ENCODE results near the gene SGK2. TPM values are rescaled to one million over a fixed set of nuclear protein-coding genes. Genes with fewer than 3 reads are reported as not detected.

Gene SGK2
- total RNA-seq, 2 donors from 2014 or later: 14.3 to 21.4 TPM

GRCh38 chr20:43579861-43580793 lies 21.3 kb downstream of the SGK2 start:
- 67 to 69% methylated on average over 7 of the region's 7 CpGs for whole genome bisulfite sequencing, 2 donors
- Histone ChIP-seq H3K4me1 (peaks cover 18% of the 10 kb centered on the region), H3K36me3 (replicated peaks in 1 of 2; ENCODE audit: insufficient read depth in 1 of 2, low read depth in 2 of 2) (peaks cover 0 to 5% of the 10 kb centered on the region in 2 donors), H3K27ac (peak overlapping the region in 1 of 4 donors; percentile 2), H3K27me3 (no peaks in the 10 kb centered on the region), H3K4me3 (no peak overlapping the region), H3K9me3 (no peaks in the 10 kb centered on the region)
- no peak for DNase-seq
- TF ChIP-seq CTCF (IDR thresholded peaks at IDR 0.05) (no peak), POLR2A (IDR thresholded peaks at IDR 0.05) (no peak)
- intact Hi-C loops (cut with DNase I): no loop called here
- no peak for ATAC-seq

GRCh38 chr20:43583133-43583864 lies 24.5 kb downstream of the SGK2 start:
- DNase-seq: no peak
- no peak for TF ChIP-seq POLR2A (IDR thresholded peaks at IDR 0.05)
- no peak for TF ChIP-seq CTCF (IDR thresholded peaks at IDR 0.05)
- Histone ChIP-seq H3K27me3 (no peaks in the 10 kb centered on the region), H3K4me1 (peaks cover 35% of the 10 kb centered on the region), H3K36me3 (replicated peaks in 1 of 2; ENCODE audit: insufficient read depth in 1 of 2, low read depth in 2 of 2) (peaks cover 0 to 2% of the 10 kb centered on the region in 2 donors), H3K9me3 (no peaks in the 10 kb centered on the region), H3K4me3 (no peak overlapping the region), H3K27ac (peak overlapping the region; percentile 32 to 69 (median 58))
- intact Hi-C loops (cut with DNase I): no loop called here
- no peak for ATAC-seq
- WGBS, 2 donors: 80 to 83% methylated on average over 7 of the region's 7 CpGs

- Histone ChIP-seq H3K4me3 (no peak overlapping the region), H3K27ac (peak overlapping the region; percentile 47 to 69 (median 59)), H3K4me1 (peaks cover 43% of the 10 kb centered on the region), H3K36me3 (replicated peaks in 1 of 2; ENCODE audit: insufficient read depth in 1 of 2, low read depth in 2 of 2) (peaks cover 0 to 2% of the 10 kb centered on the region in 2 donors), H3K9me3 (no peaks in the 10 kb centered on the region), H3K27me3 (no peaks in the 10 kb centered on the region)
- TF ChIP-seq CTCF (IDR thresholded peaks at IDR 0.05) (no peak), POLR2A (IDR thresholded peaks at IDR 0.05) (no peak)
- peak; percentile 89 for ATAC-seq
- 8 to 32% methylated on average over 2 of the region's 2 CpGs for WGBS, 2 donors
- intact Hi-C loops (cut with DNase I): no loop called here
- peak; percentile 90 to 93 (median 92) for DNase-seq
These were observed 25.2 kb downstream of the SGK2 start for GRCh38 chr20:43583982-43584432.

GRCh38 chr20:43584448-43585136 lies 25.8 kb downstream of the SGK2 start:
- intact Hi-C loops (cut with DNase I): no loop called here
- WGBS, 2 donors: 64 to 75% methylated on average over 7 of the region's 7 CpGs
- no peak for ATAC-seq
- Histone ChIP-seq H3K9me3 (no peaks in the 10 kb centered on the region), H3K4me1 (peaks cover 48% of the 10 kb centered on the region), H3K27me3 (no peaks in the 10 kb centered on the region), H3K36me3 (replicated peaks in 1 of 2; ENCODE audit: insufficient read depth in 1 of 2, low read depth in 2 of 2) (peaks cover 0 to 2% of the 10 kb centered on the region in 2 donors), H3K27ac (peak overlapping the region; percentile 47 to 69 (median 59)), H3K4me3 (no peak overlapping the region)
- DNase-seq: no peak
- TF ChIP-seq POLR2A (IDR thresholded peaks at IDR 0.05) (no peak), CTCF (IDR thresholded peaks at IDR 0.05) (no peak)
